Stimulated activated CD8-positive, alpha-beta memory T cell treated with anti-CD3 and anti-CD28 coated beads, Interleukin-2, amount 100 ng/mL, for 48 hours (primary cell): ENCODE measurements around the gene IL12A.

ENCODE experiments used
- DNase-seq, 2 donors: peaks; one replicate each; pipeline ENCODE4 v3.0.0-alpha.2; 2020; ENCODE audit warnings: low read depth in 2 of 2

IL12A gene

DNA sequence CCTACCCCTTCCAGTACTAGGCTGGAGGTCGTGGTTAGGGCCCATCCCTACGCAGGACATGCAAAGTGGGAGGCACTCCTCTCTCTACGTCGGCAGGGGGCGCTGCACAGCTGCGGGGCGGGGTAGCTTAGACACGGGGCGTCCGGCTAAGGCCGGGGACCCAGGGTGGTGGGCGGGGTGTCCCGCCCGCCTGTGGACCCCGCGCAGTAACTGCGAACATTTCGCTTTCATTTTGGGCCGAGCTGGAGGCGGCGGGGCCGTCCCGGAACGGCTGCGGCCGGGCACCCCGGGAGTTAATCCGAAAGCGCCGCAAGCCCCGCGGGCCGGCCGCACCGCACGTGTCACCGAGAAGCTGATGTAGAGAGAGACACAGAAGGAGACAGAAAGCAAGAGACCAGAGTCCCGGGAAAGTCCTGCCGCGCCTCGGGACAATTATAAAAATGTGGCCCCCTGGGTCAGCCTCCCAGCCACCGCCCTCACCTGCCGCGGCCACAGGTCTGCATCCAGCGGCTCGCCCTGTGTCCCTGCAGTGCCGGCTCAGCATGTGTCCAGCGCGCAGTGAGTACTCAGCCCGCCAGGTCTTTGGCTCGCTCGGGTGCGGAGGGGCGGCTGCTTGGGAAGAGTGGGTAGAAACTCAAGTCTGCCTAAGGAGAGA is at the start of gene IL12A:
TSS of gene IL12A (plus strand) at position 219 of the 655 bp plus-strand sequence.
- DNase-seq: peak; percentile 76 to 78

DNA sequence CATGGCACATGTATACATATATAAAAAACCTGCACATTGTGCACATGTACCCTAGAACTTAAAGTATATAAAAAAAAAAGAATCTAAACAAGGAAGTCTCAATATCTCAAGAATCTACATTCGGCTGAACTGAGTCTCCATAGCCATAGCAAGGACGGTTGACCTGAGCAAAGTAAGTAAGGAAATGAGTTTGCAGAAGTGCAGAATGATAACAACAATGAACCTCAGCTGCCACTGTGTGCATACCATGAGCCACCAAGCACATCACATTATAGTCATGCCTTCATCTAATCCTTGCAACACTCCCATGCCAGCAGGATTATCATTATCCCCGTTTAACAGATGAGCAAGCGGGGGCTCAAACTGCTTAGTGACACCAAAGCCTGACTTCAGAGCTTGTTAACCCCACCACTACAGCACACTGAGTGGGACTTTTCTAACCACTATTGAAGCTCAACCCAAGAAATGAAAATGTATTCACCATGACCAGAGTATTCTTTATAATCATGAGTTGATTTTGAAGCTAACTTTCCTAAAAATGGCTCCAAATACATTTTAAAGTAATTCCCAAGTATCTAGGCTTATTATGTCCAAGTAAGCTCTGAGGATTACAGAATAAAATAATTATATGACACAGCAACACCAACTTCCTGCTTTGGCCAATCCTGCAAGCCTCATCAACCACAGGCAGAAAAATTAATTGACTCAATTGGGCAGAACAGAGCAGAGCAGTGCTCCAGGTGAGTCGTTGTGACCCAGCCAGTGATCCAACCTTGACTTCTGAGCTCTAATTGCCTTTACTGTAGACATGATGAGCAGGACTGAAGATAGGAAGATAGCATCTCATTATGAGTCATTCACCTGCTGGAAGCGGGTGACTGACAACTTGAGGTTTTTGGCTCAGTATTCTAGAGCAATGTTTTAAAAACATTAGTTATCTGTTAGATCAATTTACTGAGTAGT is 47.3 kb upstream of the IL12A start:
- no peak for DNase-seq

DNA sequence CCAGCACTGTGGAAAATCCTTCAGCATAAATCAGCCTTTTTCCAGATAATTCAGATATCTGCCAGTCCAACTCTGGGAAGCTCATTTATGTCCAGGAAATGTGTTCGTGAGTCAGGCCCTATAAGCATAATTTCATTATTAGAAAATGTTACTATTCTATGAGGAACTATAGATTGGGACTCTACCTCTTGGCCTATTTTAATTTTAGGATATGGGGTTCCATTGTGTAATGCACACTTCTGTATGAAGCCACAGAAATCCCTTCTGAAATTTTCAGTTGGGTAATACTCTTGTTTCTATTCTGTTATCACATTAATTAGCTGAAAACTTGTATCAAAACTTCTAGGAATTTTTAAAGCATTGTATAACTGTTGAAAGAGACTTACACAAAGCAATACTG is 43.9 kb upstream of the IL12A start:
- no peak for DNase-seq

DNA sequence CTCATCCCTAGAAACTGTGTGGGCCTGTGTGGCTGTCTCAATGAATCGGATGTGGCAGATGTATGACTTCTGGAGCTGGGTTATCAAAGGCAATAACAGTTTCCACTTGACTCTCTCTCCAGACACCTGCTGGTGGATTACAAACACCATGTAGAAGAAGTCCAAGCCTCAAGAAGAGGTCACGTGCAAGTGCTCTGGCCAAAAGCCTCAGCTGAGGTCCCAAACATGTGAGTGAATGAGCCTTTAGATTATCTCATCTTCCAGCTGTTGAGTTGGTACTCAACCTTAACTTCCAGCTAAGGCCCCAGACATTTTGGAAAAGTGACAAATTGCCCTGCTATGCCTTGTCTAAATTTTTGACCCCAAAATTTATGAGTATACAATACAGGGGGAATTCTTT is 42.7 kb upstream of the IL12A start:
- no peak for DNase-seq

DNA sequence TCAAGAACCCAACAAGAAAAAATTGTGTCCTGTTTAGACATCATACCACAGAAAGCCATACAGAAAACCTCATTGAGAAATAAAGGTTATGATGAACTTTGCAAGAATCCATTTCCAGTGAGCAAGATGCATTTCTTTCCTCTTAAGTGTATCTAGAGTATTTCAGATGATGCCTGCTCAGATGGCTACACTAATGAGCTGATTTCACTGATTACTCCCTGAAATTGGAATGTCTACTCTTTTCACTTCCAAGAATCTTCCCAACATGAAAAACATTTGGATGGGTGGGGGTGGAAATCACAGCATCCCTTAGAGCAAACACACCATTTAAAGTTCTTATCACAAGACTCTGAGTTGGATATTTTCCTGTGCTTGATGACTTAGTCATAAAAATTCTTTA is 41.4 kb upstream of the IL12A start:
- no peak for DNase-seq

DNA sequence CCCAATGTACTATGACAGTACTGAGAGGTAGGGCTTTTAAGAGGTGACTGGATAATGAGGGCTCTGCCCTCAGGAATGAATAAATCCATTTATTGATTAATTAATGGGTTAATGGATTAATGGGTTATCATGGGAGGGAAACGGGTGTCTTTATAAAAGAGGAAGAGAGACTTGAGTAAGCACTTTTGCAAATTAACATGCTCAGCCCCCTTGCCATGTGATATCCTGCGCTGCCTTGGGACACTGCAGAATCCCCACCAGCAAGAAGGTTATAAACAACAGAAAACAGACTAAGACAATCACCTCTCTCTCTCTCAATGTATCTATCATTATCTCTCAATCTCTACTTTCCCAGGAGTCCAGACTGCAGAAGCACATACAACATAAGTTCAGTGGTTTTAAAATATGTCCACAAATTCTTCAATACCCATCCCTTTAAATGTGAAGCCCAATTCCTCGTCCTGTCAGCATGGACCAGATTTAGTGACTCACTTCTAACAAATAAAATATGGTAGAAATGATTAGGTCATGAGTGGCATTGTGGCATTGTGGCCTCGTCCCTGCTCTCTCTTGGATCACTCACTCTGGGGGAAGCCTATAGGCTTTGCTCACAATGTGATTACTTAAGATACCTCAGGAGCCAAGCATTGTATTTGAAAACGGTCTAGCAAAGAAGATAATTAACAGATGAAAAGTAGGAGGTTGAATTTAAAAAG is 40.0 kb upstream of the IL12A start:
- no peak for DNase-seq

DNA sequence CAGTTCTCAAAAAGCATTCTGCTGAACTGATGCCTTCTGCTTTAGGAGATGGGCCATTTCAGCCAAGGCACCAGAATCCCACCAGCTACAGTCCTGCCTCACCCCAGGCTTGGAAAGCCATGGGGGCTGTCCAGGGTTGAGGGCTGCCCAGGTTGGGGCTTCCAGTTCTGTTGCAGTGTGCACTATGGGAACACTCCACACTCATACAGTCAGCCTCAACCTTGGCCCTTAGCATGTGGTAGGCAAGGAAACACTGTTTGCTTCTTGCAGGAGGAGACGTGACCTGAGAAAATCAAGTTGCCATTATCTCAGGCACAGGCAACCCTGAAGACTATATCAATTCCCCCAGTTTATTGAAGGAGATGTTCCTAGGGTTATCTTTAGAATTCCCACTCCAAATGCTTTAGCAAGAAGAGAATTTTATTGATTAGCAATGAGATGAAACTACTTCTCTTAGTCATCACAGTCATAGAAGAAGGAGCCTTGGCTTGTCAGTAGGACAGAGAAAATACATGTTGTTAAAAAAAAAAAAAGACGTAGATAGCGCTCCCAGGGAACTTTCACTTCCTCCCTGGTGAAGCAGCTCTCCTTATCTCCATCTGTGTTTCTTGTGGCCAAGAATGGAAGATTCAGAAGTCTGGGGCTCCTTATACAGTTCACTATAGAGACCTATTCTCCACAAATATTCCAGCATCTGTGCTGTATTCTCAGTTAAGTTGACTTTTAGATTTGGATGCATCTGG is 38.3 kb upstream of the IL12A start:
- DNase-seq: no peak

DNA sequence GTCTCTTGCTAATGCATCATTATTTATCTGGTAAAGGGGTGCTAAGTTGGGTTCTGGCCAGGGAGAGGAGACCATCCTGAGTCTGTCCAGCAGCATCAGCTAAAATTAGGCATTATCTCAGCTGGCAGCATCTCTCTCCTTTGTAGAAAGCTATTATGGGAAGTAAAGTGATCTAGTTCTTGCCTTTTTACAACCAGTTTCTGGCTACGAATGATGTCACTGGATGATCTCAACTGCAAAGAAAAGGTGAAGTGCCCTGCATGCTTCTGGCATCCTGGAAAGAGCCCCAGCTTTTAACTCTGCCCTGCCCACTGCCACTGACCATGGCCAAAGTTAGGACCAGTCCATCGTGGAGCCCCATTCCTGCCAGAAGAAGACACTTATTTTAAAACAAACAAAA is 37.1 kb upstream of the IL12A start:
- DNase-seq: no peak

DNA sequence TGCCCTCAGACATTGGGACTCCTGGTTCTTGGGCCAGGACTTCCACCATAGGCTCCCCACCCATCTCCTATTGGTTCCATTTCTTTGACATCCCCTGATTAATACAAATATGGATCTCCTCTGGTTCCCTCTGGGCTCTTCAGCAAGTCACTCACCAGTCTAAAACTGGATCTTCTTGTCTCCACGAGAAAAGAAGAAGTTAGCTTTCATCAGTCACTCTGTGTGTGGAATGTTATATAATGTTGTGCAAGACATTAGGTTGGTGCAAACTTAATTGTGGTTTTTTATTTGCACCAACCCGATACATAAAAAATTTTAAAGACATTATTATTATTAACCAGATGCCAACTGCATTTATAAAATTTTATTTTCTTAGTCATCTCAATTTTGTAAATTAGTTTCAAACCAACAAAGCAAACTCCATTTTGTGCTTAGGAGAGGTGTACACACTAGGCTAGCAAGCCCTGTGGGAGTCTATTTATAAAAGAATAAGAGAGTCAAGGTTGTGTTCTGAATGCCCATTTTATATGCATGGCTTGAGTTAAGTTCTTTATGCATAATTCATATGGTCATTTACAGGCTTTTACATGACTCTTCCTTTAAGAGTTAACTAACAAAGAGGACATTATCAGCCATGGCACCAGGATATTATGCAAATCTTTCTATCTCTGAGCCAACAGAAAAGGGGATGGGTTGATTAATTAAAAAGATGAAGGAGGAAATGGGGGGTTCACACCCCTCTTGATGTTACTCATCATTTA is 35.1 kb upstream of the IL12A start:
- no peak for DNase-seq

DNA sequence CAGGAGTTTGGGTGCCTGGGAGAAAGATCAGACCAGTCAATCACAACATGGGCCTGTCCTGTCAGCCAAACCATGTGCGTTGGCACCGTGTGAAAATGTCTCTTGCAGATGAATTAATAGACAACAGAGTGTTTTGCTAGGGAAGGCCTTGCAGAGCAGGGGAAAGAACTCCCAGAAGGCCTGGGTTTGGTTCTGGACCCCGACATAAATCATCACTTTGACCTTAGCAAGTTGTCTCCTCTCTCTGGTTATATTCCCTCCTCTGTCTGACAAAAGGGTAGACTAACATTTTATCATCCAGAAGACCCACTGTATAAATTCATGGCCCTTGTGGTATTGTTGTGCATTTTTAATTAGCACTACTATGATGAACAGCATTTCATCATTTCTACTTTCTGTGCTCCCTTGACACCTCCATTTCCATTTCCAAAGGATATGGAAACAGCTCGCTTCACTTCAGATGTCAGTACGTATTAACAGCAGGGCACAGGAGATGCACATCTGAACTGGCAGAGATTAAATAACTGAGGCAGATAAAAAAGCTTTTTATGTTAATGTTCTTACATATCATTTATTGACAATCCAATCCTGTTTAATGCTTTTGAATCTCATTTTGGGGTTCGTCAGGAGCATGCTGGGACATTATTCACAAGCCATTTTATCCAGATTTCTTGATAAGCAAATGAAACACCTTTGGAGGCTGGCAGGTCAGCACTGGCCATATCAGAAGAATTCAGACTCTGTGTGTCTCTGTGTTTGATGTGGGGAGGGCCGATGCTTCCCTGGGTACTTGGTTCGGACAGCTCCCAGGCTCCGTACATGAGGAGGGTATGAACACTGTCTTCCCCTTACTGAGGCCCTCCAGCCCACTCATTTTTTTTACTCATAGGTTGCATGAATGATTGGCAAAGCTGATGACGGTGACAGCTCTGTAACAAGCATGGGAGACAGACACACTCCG is 28.2 kb upstream of the IL12A start:
- no peak for DNase-seq

DNA sequence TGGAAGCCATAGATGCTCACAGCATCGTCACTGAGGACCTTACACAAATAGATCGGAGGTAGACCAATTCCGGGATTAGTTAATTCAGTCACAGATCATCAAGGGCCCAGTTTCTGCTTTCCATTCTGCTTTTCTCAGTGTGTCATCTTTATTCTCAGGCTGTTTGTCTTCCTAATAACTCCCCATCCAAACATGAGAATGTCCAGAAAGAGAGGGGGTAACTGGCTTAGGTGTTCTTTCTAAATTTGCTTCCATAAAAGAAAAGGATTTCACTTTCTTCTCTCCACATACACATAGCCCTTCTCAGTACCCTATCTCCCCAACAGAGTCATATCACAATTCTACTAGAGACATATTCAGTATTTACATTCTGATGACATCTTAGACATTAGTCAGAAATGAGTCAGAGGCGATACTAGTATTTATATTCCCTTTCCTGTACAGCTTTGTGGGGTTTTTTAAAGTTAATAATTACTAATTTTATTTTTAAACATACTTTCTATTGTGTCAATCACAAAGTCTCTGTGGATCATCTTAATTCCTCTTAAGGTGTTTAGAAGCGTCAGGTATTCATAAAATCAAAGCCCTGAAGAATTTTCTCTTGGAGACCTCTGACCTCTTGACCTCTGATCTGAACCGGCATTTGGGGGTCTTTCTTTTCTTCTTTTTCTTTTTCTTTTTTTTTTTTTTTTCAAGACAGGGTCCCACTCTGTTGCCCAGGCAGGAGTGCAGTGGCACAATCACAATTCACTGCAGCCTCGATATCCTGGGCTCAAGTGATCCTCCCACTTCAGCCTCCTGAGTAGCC is 24.3 kb upstream of the IL12A start:
- no peak for DNase-seq

DNA sequence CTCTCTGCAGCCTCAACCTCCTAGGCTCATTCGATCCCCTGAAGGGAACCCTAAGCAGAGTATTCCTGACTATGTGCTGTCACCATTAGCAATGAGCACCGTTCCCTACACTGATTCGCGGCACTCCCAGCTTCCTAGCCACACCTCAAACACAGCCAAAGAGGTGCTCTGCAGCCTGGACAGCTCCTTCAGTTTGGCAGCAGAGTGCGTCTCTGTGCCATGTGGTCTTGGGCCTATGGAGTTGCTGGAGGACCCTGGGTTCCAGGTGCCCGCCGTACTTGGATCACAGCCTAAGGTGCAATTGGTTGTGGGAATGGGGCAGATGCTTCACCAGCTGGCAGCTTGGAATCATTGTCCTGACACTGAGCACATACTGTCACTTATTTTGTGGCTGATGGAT is 17.3 kb upstream of the IL12A start:
- no peak for DNase-seq

DNA sequence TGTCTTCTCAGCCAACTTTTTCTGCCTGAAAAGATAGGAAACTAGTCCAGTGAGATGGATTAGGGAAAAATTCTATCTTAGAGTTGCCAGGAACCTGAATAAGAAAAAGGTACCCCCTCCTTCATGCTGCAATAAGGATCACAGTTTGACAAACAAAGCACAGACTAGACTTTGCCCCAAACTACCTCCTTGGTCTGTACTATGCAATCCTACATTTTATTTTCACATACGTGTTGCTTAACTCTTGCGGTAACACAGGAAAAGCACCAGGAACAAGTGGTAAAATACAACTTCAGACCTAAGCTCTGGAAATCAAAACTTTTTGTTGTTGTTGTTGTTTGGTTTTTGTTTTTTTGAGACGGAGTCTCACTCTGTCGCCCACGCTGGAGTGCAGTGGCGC is 11.3 kb upstream of the IL12A start:
- no peak for DNase-seq

DNA sequence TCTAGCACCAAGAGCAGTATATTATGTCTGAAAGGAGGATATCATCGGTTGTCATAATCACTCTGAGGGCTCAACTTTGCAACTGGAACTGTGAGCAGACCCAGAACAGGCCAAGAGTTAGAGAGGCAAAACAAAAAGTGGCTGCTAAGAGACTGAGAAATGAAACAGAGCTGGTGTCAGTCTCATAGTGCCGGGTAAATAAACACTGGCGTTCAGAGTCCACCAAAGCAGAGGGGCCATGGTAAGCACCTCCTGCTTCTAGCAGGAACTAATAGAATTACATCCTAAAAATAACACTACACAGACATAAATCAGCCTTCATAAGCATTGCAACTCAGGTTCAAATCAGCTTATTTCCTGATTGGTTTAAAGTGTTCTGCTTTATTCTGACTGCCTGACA is 10.3 kb upstream of the IL12A start:
- DNase-seq: no peak

DNA sequence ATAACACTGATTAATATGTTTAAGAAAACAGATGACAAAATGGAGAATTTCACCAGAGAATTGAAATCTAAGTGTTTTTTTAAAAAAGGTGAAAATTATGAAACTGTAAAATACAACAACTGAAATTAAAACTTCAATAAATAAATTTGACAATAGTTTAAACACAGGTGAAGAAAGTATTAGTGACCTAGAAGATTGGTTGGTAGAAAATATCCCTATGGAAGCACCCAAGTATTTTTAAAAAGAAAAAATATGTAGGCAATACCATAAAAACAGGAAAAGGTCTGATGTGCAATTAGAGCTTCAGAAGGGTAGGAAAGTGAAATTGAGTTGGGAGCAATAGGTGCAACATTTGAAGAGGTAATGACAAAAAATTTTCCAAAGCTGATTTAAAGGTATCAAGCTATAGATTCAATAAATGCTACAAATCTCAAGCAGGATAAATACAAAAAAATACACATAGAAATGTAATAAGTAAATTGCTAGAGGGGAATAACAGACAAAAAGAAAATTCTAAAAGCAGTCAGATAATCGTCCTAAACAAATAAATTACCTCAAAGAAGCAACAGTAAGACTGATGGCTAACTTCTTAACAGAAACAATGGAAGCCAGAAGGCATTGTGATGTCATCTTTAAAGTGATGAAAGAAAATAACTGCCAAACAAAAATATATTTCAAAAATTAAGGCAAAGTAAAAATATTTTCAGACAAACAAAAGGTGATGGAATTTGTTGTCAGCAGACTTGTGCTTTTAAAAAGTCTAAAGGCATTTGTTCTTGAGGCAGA is 9.5 kb upstream of the IL12A start:
- no peak for DNase-seq

DNA sequence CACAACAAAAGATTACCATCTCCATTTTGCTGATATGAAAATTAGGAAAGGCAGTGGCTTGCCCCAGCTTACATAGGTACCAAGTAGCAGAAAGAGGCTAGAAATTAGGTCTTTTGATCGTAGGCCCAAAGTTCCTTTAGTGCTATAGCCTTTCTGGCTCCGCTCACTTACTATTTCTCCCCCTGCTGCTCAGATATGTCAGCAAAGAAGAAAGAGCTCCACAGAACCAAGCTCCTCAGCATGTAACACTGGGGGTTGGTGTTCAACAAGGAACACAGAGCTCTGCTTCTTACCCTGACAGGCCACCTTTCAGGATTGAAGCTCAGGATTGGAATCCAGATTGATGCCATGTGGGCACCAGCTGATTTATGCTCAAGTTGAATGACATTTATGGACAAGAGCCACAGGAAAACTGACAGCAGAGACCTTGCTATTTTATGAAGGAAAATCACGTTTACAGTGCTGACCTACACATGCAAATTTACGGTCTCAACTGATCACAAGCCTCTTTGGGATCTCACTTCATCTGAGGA is 6.1 kb upstream of the IL12A start:
- no peak for DNase-seq

DNA sequence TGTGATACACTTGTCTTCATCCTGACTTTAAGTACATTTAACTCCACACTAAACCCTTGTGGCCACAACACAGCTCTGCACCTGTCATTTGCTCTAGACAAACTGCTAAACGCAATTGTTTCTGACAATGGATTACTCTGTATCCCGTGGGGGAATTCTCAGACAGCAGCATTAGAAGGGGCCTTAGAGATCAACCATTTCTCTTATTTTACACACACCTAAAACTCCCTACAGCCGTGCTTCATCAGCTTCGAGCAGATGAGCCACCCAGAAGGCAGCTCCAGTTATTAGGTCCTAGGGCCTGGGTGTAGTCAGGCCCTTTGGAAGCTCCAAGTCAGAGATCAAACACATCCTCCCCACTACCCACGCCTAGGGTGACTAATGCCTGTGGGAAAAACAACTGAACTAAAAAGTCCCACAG is 1.3 kb upstream of the IL12A start:
- DNase-seq: no peak
